Right lobe of liver (tissue), 4 donors: ENCODE results near the gene GMPR.

Source experiments
- POLR2A ChIP-seq: fragments of 450-650 bp; IDR thresholded peaks from one replicate; pipeline ENCODE4 v1.6.1; 2017; ENCODE audit warnings: antibody characterized with exemption, mild to moderate bottlenecking
- TF ChIP-seq, protein P1 (sequence below), 4 donors: fragments of 200-600 bp in 3 of 4; fragments of 450-650 bp in 1 of 4; IDR thresholded peaks; one replicate each; pipeline versions ENCODE4 v1.5.1 to v1.8.0; 2016 to 2022; ENCODE audit warnings: antibody characterized with exemption in 4 of 4, mild to moderate bottlenecking in 2 of 4
- donor health status: DM: no; HTN: no; CAD: no.
- donor health status: DM: no; HTN: no; CAD: no.
- donor health status: DM: no; HTN: yes; CAD: no.

DNA sequence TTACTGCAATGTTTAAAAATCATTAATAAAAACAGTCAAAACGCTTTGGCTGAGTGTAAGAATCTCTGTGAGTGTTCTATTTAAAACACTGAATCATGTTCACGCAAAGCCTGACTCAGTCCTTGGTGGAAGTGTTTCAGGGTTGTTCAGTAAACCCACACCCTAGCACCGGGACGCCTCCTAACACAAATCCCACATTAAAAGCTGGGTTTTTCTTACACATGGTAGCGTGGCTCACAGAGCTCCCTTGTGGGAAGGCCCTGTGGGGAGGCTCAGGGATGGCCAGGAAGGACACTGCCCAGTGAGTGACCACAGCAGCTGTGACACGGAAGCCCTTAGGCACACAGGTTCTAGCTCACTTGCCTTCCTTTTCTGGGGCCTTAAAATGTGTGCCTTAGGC, 80.2 kb downstream of the GMPR start:
- TF ChIP-seq, protein P1, sequence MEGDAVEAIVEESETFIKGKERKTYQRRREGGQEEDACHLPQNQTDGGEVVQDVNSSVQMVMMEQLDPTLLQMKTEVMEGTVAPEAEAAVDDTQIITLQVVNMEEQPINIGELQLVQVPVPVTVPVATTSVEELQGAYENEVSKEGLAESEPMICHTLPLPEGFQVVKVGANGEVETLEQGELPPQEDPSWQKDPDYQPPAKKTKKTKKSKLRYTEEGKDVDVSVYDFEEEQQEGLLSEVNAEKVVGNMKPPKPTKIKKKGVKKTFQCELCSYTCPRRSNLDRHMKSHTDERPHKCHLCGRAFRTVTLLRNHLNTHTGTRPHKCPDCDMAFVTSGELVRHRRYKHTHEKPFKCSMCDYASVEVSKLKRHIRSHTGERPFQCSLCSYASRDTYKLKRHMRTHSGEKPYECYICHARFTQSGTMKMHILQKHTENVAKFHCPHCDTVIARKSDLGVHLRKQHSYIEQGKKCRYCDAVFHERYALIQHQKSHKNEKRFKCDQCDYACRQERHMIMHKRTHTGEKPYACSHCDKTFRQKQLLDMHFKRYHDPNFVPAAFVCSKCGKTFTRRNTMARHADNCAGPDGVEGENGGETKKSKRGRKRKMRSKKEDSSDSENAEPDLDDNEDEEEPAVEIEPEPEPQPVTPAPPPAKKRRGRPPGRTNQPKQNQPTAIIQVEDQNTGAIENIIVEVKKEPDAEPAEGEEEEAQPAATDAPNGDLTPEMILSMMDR (IDR thresholded peaks at IDR 0.05) = no peak
- TF ChIP-seq POLR2A = no peak
